BE2C (cell line): ENCODE measurements around the gene MTCL1.

ENCODE experiments used
- DNase-seq: peaks from one replicate; pipeline ENCODE4 v3.0.0-alpha.2; 2020
- H3K27me3 ChIP-seq: fragments of 250-450 bp; sonication (Bioruptor Pico); 2 replicates; pipeline ENCODE4 v1.5.1; 2020; ENCODE audit warnings: mild to moderate bottlenecking
- H3K36me3 ChIP-seq: fragments of 250-450 bp; sonication (Bioruptor Pico); 2 replicates; pipeline ENCODE4 v1.5.1; 2020; ENCODE audit warnings: mild to moderate bottlenecking
- H3K4me1 ChIP-seq: fragments of 250-450 bp; sonication (Bioruptor Pico); 2 replicates; pipeline ENCODE4 v1.5.1; 2020
- H3K4me3 ChIP-seq: 2 replicates; pipeline ENCODE4 v1.5.1; 2011; ENCODE audit warnings: low read depth, low read length
- H3K9me3 ChIP-seq: fragments of 250-450 bp; sonication (Bioruptor Pico); 2 replicates; pipeline ENCODE4 v1.5.1; 2020
- TF ChIP-seq, protein P1 (sequence below): IDR thresholded peaks from 2 replicates; pipeline ENCODE4 v1.5.1; 2012; ENCODE audit warnings: mild to moderate bottlenecking, low read depth, low read length

The MTCL1 gene

DNA sequence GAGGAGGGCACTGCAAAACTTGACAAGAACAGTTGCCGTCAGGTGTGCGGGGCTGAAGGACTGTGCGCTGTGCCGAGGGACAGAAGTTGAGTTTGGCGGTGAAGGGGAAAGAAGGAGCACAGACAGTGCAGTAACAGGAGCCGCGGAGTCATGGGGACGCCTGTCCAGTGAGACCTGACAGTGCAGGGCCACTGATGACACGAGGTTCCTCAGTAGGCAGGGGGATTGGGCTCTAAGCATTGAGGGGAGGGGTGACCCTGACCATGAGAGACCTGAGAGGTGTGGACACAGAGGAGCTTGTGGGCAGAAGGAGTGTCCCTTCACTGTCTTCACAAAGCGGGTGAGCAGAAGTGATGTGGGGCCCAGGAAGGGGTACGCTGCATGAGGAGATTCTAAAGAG is 104.8 kb downstream of the MTCL1 start:
- no peaks in the 10 kb centered on the region for H3K9me3 ChIP-seq
- no peaks in the 10 kb centered on the region for H3K36me3 ChIP-seq
- DNase-seq: no peak
- peaks cover 3% of the 10 kb centered on the region; the same call in 1 of the 2 replicates for H3K4me1 ChIP-seq
- no peak overlapping the region for H3K4me3 ChIP-seq
- TF ChIP-seq, protein P1, sequence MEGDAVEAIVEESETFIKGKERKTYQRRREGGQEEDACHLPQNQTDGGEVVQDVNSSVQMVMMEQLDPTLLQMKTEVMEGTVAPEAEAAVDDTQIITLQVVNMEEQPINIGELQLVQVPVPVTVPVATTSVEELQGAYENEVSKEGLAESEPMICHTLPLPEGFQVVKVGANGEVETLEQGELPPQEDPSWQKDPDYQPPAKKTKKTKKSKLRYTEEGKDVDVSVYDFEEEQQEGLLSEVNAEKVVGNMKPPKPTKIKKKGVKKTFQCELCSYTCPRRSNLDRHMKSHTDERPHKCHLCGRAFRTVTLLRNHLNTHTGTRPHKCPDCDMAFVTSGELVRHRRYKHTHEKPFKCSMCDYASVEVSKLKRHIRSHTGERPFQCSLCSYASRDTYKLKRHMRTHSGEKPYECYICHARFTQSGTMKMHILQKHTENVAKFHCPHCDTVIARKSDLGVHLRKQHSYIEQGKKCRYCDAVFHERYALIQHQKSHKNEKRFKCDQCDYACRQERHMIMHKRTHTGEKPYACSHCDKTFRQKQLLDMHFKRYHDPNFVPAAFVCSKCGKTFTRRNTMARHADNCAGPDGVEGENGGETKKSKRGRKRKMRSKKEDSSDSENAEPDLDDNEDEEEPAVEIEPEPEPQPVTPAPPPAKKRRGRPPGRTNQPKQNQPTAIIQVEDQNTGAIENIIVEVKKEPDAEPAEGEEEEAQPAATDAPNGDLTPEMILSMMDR: no peak
- H3K27me3 ChIP-seq: no peaks in the 10 kb centered on the region

DNA sequence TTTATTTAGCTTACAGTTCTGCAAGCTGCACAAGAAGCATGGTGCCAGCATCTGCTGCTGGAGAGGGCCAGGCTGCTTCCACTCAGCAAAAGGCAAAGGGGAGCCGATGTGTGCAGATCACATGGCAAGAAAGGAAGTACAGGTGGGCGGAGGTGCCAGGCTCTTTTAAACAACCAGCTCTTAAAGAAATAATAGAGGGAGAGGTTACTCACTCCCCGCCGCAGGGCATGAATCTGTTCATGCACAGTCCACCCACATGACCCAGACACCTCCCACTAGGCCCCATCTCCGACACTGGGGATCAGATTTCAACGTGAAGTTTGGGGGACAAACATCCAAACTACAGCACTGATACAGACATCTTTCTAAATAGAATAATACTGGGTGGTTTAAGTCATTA is 105.8 kb downstream of the MTCL1 start:
- DNase-seq: no peak
- TF ChIP-seq, protein P1: no peak
- H3K9me3 ChIP-seq: no peaks in the 10 kb centered on the region
- peaks cover 3% of the 10 kb centered on the region; the same call in 1 of the 2 replicates for H3K4me1 ChIP-seq
- no peak overlapping the region for H3K4me3 ChIP-seq
- H3K27me3 ChIP-seq: no peaks in the 10 kb centered on the region
- H3K36me3 ChIP-seq: no peaks in the 10 kb centered on the region

DNA sequence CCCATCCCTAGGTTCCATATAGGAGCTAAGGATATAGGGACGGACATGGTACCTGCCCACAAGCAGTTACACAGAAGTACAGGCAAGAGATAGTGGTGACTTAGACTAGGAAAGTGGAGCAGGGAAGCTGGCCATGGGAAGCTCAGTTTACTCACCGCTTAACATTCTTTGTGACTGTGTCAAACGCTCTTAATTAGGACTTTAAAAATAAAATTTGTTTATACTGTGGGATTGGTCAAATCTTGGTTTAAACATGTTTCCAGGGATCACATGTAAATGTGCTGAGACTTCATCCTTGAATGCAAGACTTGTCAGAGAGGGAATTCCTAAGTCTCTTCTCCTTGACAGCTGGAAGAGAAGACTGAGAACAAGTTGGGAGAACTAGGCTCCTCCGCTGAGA is 107.3 kb downstream of the MTCL1 start:
- DNase-seq: no peak
- Histone ChIP-seq H3K9me3 (no peaks in the 10 kb centered on the region), H3K36me3 (no peaks in the 10 kb centered on the region), H3K4me1 (peaks cover 1% of the 10 kb centered on the region; the same call in 1 of the 2 replicates), H3K27me3 (no peaks in the 10 kb centered on the region), H3K4me3 (no peak overlapping the region)
- TF ChIP-seq, protein P1: no peak

DNA sequence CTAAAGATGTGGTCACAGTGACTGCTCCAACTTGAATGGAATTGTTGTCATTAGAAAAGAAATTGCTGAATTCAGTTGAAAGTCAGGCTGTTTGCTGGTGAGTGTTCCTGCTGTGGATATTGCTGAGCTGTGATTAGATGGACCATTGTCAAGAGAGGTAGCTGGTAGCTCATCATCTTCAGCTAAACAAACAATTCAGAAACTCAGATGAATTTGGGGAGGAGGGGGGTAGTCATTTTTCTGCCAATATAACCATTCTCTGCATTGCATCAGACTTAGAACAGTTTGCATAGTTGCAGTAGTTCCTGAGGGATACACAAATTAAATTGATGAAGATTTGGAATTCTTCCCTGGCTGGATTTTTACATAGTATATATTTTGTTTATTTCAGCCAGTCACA is 108.3 kb downstream of the MTCL1 start:
- Histone ChIP-seq H3K9me3 (no peaks in the 10 kb centered on the region), H3K36me3 (no peaks in the 10 kb centered on the region), H3K27me3 (no peaks in the 10 kb centered on the region), H3K4me1 (no peaks in the 10 kb centered on the region), H3K4me3 (no peak overlapping the region)
- no peak for DNase-seq
- TF ChIP-seq, protein P1: no peak

DNA sequence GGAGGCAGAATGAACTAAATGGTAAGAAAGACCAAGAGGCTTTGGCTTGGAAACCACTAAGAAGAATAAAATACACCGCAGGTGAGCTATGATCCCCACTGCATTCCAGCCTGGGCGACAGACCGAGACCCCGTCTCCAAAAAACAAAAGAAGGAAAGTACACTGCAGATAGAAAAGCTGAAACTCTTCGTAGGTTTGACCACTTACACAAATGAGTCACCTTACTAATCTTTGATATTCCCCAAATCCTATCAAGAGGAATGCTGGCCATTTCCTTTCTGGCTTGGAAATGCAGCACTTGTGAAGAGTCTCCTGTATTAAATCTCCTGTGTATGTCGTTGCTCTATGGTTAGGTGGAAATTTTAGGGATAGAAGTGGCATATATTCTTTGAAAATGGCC is 108.8 kb downstream of the MTCL1 start:
- H3K9me3 ChIP-seq: no peaks in the 10 kb centered on the region
- DNase-seq: no peak
- no peaks in the 10 kb centered on the region for H3K4me1 ChIP-seq
- TF ChIP-seq, protein P1: no peak
- no peaks in the 10 kb centered on the region for H3K36me3 ChIP-seq
- no peak overlapping the region for H3K4me3 ChIP-seq
- H3K27me3 ChIP-seq: no peaks in the 10 kb centered on the region

DNA sequence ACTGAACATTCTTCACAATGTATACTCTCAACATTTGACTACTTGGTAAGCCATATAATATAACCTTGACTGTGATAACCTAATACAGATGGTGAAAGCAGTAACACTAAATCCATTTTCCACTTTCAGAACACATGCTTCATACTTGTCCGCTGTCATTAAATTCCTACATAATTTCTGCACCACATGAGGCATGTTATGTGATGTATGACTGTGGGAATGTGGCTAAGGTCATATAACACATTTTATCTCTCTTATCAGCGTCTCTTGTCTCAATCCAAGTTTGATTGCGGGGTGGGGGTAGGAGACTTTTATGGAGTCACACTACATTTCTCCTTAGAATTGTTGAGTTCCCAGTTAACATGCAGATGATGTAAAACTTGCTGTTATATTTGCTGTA is 110.9 kb downstream of the MTCL1 start:
- H3K4me3 ChIP-seq: no peak overlapping the region
- H3K27me3 ChIP-seq: no peaks in the 10 kb centered on the region
- no peaks in the 10 kb centered on the region for H3K9me3 ChIP-seq
- peaks cover 5% of the 10 kb centered on the region; the same call in 1 of the 2 replicates for H3K36me3 ChIP-seq
- DNase-seq: no peak
- TF ChIP-seq, protein P1: no peak
- no peaks in the 10 kb centered on the region for H3K4me1 ChIP-seq
